Sciatic nerve (tissue), 1 donor: ENCODE results near the gene ACD. TPM values are rescaled to one million over a fixed set of nuclear protein-coding genes. Genes with fewer than 3 reads are reported as not detected.

Experiments used
- total RNA-seq: library from RNA; stranded (reverse); fragmentation: NEBNext Ultra II Directional; extraction: Animal tissue kit (Norgen Biotek cat#: 25700); gene quantifications from one replicate; pipeline ENCODE4 v1.2.1, GENCODE V29; 2021
- donor health status: DM: no; HTN: no; CAD: no.

Gene ACD
- total RNA-seq, 1 donor from 2014 or later, result 21.2 TPM

Other genes starting within 250 kb of the ACD start
- gene ZDHHC1, start 243.8 kb downstream of the ACD start, total RNA-seq, result 16.3 TPM
- gene HSD11B2, start 229.1 kb downstream of the ACD start, total RNA-seq, result 0.53 TPM
- 46.4 TPM for gene ATP6V0D1, start 179.1 kb downstream of the ACD start, total RNA-seq
- gene AGRP, start 176.7 kb downstream of the ACD start, total RNA-seq, result not detected
- 116 TPM for gene RIPOR1, start 131.4 kb downstream of the ACD start, total RNA-seq
- gene CTCF, start 97.7 kb downstream of the ACD start, total RNA-seq, result 44.0 TPM
- 2.8 TPM for gene CARMIL2, start 15.1 kb downstream of the ACD start, total RNA-seq
- gene PARD6A, start 700 bp upstream of the ACD start, total RNA-seq, result 5.6 TPM
- gene ENKD1, start 6.5 kb upstream of the ACD start, total RNA-seq, result 19.7 TPM
- 8.6 TPM for gene C16orf86, start 6.6 kb upstream of the ACD start, total RNA-seq
- 16.8 TPM for gene GFOD2, start 59.1 kb upstream of the ACD start, total RNA-seq
- 21.7 TPM for gene RANBP10, start 146.3 kb upstream of the ACD start, total RNA-seq
- gene TSNAXIP1, start 146.6 kb upstream of the ACD start, total RNA-seq, result 1.5 TPM
- 22.7 TPM for gene THAP11, start 182.1 kb upstream of the ACD start, total RNA-seq
- 59.2 TPM for gene NUTF2, start 186.7 kb upstream of the ACD start, total RNA-seq
- gene CENPT, start 187.4 kb upstream of the ACD start, total RNA-seq, result 45.1 TPM
- 40.2 TPM for gene EDC4, start 212.8 kb upstream of the ACD start, total RNA-seq
- gene NRN1L, start 224.6 kb upstream of the ACD start, total RNA-seq, result 1.6 TPM
- gene PSKH1, start 233.0 kb upstream of the ACD start, total RNA-seq, result 27.4 TPM